ENCODE measurements around the gene CATSPER4. TPM values are rescaled to one million over a fixed set of nuclear protein-coding genes. Genes with fewer than 3 reads are reported as not detected.

CATSPER4 gene
- total RNA-seq, 6 experiments from 2014 or later = not detected

DNA sequence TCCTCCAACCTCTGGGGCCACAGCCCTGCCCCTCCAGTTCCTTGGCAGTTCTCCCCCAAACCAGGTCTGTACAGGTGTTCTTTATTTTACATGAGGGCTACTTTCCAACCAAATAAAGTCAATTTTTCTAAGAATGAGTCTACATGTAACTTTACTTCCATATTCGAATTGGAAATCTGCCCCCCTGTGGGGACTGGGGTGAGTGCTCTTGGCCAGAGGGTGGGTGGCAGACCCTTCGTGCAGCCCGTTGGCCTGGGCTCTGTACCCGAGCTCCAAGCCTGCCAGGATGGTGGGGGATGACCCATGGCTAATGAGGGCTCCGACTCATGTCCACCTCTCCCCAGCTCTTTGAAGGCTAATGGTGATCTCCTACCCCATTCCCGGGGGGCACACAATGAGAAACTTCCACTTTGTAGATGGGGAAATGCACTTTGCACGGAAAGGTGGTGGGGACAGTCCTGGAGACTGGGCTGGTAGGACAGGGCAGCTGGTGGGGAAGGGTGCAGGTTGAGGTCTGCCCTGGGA lies 589 bp upstream of the CATSPER4 start:
- intact Hi-C loops (cut with DNase I) = no loop called here
- Histone ChIP-seq H3K27ac (no peak overlapping the region), H3K9me3 (no peaks in the 10 kb centered on the region), H3K36me3 (no peaks in the 10 kb centered on the region), H3K4me1 (no peaks in the 10 kb centered on the region), H3K27me3 (no peaks in the 10 kb centered on the region), H3K4me3 (no peak overlapping the region)
- TF ChIP-seq, protein P1, sequence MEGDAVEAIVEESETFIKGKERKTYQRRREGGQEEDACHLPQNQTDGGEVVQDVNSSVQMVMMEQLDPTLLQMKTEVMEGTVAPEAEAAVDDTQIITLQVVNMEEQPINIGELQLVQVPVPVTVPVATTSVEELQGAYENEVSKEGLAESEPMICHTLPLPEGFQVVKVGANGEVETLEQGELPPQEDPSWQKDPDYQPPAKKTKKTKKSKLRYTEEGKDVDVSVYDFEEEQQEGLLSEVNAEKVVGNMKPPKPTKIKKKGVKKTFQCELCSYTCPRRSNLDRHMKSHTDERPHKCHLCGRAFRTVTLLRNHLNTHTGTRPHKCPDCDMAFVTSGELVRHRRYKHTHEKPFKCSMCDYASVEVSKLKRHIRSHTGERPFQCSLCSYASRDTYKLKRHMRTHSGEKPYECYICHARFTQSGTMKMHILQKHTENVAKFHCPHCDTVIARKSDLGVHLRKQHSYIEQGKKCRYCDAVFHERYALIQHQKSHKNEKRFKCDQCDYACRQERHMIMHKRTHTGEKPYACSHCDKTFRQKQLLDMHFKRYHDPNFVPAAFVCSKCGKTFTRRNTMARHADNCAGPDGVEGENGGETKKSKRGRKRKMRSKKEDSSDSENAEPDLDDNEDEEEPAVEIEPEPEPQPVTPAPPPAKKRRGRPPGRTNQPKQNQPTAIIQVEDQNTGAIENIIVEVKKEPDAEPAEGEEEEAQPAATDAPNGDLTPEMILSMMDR (IDR thresholded peaks at IDR 0.05) = no peak
- no peak for TF ChIP-seq POLR2A (IDR thresholded peaks at IDR 0.05)
- DNase-seq (no peak), ATAC-seq (no peak)
- 82% methylated on average over 5 of the region's 7 CpGs for WGBS (ENCODE audit: insufficient coverage, low coverage, low lambda C conversion rate, missing lambda C conversion rate)

GRCh38 chr1:26191739-26192138 lies 1.3 kb downstream of the CATSPER4 start:
- ATAC-seq (no peak), DNase-seq (no peak)
- no peaks in the 10 kb centered on the region for H3K9me3 ChIP-seq
- no peaks in the 10 kb centered on the region for H3K27me3 ChIP-seq
- intact Hi-C loops (cut with DNase I) = no loop called here
- H3K4me3 ChIP-seq = no peak overlapping the region
- H3K36me3 ChIP-seq = no peaks in the 10 kb centered on the region
- WGBS (ENCODE audit: insufficient coverage, low coverage, low lambda C conversion rate, missing lambda C conversion rate) = 43% methylated on average over 3 of the region's 3 CpGs
- no peaks in the 10 kb centered on the region for H3K4me1 ChIP-seq
- TF ChIP-seq, protein P1 (IDR thresholded peaks at IDR 0.05) = no peak
- TF ChIP-seq POLR2A (IDR thresholded peaks at IDR 0.05) = no peak
- H3K27ac ChIP-seq = no peak overlapping the region

GRCh38 chr1:26195805-26196204 lies 5.4 kb downstream of the CATSPER4 start:
- no peaks in the 10 kb centered on the region for H3K9me3 ChIP-seq
- intact Hi-C loops (cut with DNase I) = no loop called here
- H3K4me3 ChIP-seq = no peak overlapping the region
- H3K27ac ChIP-seq = no peak overlapping the region
- H3K27me3 ChIP-seq = no peaks in the 10 kb centered on the region
- DNase-seq = no peak
- 53% methylated on average over 3 of the region's 3 CpGs for WGBS (ENCODE audit: insufficient coverage, low coverage, low lambda C conversion rate, missing lambda C conversion rate)
- no peaks in the 10 kb centered on the region for H3K36me3 ChIP-seq
- ATAC-seq = no peak
- TF ChIP-seq, protein P1 (IDR thresholded peaks at IDR 0.05) = no peak
- TF ChIP-seq POLR2A (IDR thresholded peaks at IDR 0.05) = no peak
- no peaks in the 10 kb centered on the region for H3K4me1 ChIP-seq

DNA sequence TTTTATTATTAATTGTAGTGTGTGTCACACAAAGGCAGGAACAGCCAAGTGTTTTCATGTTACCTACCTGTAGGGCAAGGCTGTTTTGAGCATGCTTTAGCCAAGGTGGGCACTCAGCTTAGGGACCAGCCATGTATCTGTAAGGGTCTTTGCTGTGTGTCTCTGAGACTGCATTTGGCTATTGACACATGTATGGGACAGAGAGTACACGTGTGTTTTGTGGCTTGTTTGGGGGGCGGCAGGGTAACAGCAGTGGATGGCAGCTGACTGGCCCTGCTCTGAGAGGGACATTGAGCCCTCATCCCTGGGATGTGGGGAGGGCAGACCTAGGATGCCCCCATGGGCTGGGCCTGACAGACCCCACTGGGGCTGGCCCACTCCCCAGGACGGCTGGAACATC lies 6.9 kb downstream of the CATSPER4 start:
- 92% methylated on average over 2 of the region's 3 CpGs for WGBS (ENCODE audit: insufficient coverage, low coverage, low lambda C conversion rate, missing lambda C conversion rate)
- TF ChIP-seq, protein P1 (IDR thresholded peaks at IDR 0.05) = no peak
- no peak for TF ChIP-seq POLR2A (IDR thresholded peaks at IDR 0.05)
- ATAC-seq (no peak), DNase-seq (no peak)
- Histone ChIP-seq H3K4me1 (no peaks in the 10 kb centered on the region), H3K4me3 (no peak overlapping the region), H3K9me3 (no peaks in the 10 kb centered on the region), H3K36me3 (no peaks in the 10 kb centered on the region), H3K27me3 (no peaks in the 10 kb centered on the region), H3K27ac (no peak overlapping the region)
- intact Hi-C loops (cut with DNase I) = no loop called here

DNA sequence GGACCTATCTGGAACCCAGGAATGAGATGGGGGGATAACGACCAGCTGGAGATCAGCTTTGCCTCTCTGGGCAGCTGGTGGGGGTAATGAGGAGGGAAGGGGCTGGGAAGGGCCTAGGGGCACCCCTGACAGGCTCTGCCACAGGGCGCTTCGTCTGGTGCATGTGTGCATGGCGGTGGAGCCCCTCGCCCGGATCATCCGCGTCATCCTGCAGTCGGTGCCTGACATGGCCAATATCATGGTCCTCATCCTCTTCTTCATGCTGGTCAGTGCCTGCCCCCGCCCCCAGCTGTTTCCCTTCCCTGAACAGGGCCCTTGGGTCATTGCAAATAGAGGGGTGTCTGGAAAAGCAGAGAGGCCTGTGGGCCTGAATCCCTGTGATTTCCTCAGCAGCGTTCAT lies 7.4 kb downstream of the CATSPER4 start:
- H3K9me3 ChIP-seq = no peaks in the 10 kb centered on the region
- no peak overlapping the region for H3K27ac ChIP-seq
- 36% methylated on average over 2 of the region's 11 CpGs for WGBS (ENCODE audit: insufficient coverage, low coverage, low lambda C conversion rate, missing lambda C conversion rate)
- H3K4me1 ChIP-seq = no peaks in the 10 kb centered on the region
- no peak for TF ChIP-seq POLR2A (IDR thresholded peaks at IDR 0.05)
- TF ChIP-seq, protein P1 (IDR thresholded peaks at IDR 0.05) = no peak
- H3K4me3 ChIP-seq = no peak overlapping the region
- intact Hi-C loops (cut with DNase I) = no loop called here
- H3K36me3 ChIP-seq = no peaks in the 10 kb centered on the region
- H3K27me3 ChIP-seq = no peaks in the 10 kb centered on the region
- ATAC-seq (no peak), DNase-seq (no peak)

All from right lobe of liver (tissue), 6 donors.